GM18519 (cell line): ENCODE data around the gene MMP7.

Experiments used
- ATAC-seq: cut with Tn5 transposase; IDR thresholded peaks from one replicate; pipeline ENCODE4 v1.9.1; 2021; ENCODE audit warnings: mild to moderate bottlenecking, moderate library complexity; ENCODE audit not compliant: unreplicated experiment, low FRiP score

Gene MMP7

GRCh38 chr11:102497061-102497460, 33.5 kb downstream of the MMP7 start:
- ATAC-seq: no peak

- ATAC-seq: peak; percentile 96
Measured at GRCh38 chr11:102495161-102496042, 35.1 kb downstream of the MMP7 start.

- no peak for ATAC-seq
Measured at GRCh38 chr11:102494216-102494615, 36.3 kb downstream of the MMP7 start.

- ATAC-seq: no peak
Measured at GRCh38 chr11:102493524-102493923, 37.0 kb downstream of the MMP7 start.

- ATAC-seq: no peak
Measured at GRCh38 chr11:102491969-102492368, 38.6 kb downstream of the MMP7 start.

- ATAC-seq: no peak
Measured at GRCh38 chr11:102489186-102490145, 41.1 kb downstream of the MMP7 start.

- peak; percentile 66 for ATAC-seq
Measured at GRCh38 chr11:102488208-102488607, 42.3 kb downstream of the MMP7 start.

GRCh38 chr11:102487214-102487613, 43.3 kb downstream of the MMP7 start:
- ATAC-seq: no peak

GRCh38 chr11:102486584-102486983, 44.0 kb downstream of the MMP7 start:
- no peak for ATAC-seq

GRCh38 chr11:102485095-102485722, 45.3 kb downstream of the MMP7 start:
- ATAC-seq: no peak

GRCh38 chr11:102482433-102482832, 48.1 kb downstream of the MMP7 start:
- ATAC-seq: no peak

GRCh38 chr11:102479733-102480132, 50.8 kb downstream of the MMP7 start:
- ATAC-seq: no peak

- no peak for ATAC-seq
Measured at GRCh38 chr11:102478673-102479299, 51.8 kb downstream of the MMP7 start.

- ATAC-seq: no peak
Measured at GRCh38 chr11:102476812-102477211, 53.7 kb downstream of the MMP7 start.

GRCh38 chr11:102476069-102476468, 54.5 kb downstream of the MMP7 start:
- ATAC-seq: no peak

- ATAC-seq: no peak
Measured at GRCh38 chr11:102473543-102473942, 57.0 kb downstream of the MMP7 start.

- ATAC-seq: no peak
Measured at GRCh38 chr11:102472127-102472526, 58.4 kb downstream of the MMP7 start.

- ATAC-seq: no peak
Measured at GRCh38 chr11:102471474-102471873, 59.1 kb downstream of the MMP7 start.
